HEK293T (cell line): ENCODE measurements around the gene PICALM.

Experiments
- ARNT ChIP-seq: fragments of 450-650 bp; IDR thresholded peaks from 2 replicates; pipeline ENCODE4 v1.6.1; 2017; ENCODE audit warnings: mild to moderate bottlenecking
- CTBP1 ChIP-seq: fragments of 450-650 bp; IDR thresholded peaks from 2 replicates; pipeline ENCODE4 v1.6.1; 2016; ENCODE audit warnings: borderline replicate concordance
- FOXK2 ChIP-seq: fragments of 450-650 bp; IDR thresholded peaks from 2 replicates; pipeline ENCODE4 v1.6.1; 2016; ENCODE audit warnings: mild to moderate bottlenecking
- FOXM1 ChIP-seq: fragments of 450-650 bp; IDR thresholded peaks from 2 replicates; pipeline ENCODE4 v1.6.1; 2017; ENCODE audit warnings: mild to moderate bottlenecking, borderline replicate concordance
- HDGF ChIP-seq: fragments of 450-650 bp; IDR thresholded peaks from 2 replicates; pipeline ENCODE4 v1.6.1; 2017; ENCODE audit warnings: antibody characterized with exemption, borderline replicate concordance
- L3MBTL2 ChIP-seq: fragments of 450-650 bp; conservative IDR thresholded peaks from 2 replicates; pipeline ENCODE4 v1.6.1; 2016; ENCODE audit warnings: mild to moderate bottlenecking
- LEF1 ChIP-seq: fragments of 450-650 bp; IDR thresholded peaks from 2 replicates; pipeline ENCODE4 v1.6.1; 2017; ENCODE audit warnings: mild to moderate bottlenecking, borderline replicate concordance
- SP1 ChIP-seq: fragments of 450-650 bp; IDR thresholded peaks from 2 replicates; pipeline ENCODE4 v1.6.1; 2017
- SUZ12 ChIP-seq: fragments of 450-650 bp; IDR thresholded peaks from 2 replicates; pipeline ENCODE4 v1.6.1; 2016; ENCODE audit warnings: mild to moderate bottlenecking

- TF ChIP-seq SP1, result no peak
- no peak for TF ChIP-seq LEF1
- TF ChIP-seq SUZ12, result no peak
- no peak for TF ChIP-seq CTBP1
- no peak for TF ChIP-seq HDGF
- no peak for TF ChIP-seq L3MBTL2
- TF ChIP-seq FOXK2, result no peak
- no peak for TF ChIP-seq FOXM1
- TF ChIP-seq ARNT, result no peak
Measured at GRCh38 chr11:86016451-86016850, 52.4 kb downstream of the PICALM start.
